DND-41 (cell line): ENCODE results near the gene DCUN1D2.
"Not testable (repeated sequence)": the region's sequence is repeated elsewhere in the genome, so short reads cannot be mapped to it uniquely, and the experiment has no call there.

Experiments used
- EZH2 ChIP-seq: IDR thresholded peaks from 3 replicates; pipeline ENCODE4 v1.6.1; 2012; ENCODE audit warnings: borderline replicate concordance, low read depth, mild to moderate bottlenecking, moderate library complexity, low read length, inconsistent platforms; ENCODE audit not compliant: severe bottlenecking
- TF ChIP-seq, protein P1 (sequence below): IDR thresholded peaks from 2 replicates; pipeline ENCODE4 v1.5.1; 2012; ENCODE audit warnings: borderline replicate concordance, low read length, moderate library complexity, mild to moderate bottlenecking; ENCODE audit not compliant: poor library complexity, severe bottlenecking; ENCODE audit errors: extremely low read depth

- TF ChIP-seq EZH2 = not testable (repeated sequence)
- TF ChIP-seq, protein P1, sequence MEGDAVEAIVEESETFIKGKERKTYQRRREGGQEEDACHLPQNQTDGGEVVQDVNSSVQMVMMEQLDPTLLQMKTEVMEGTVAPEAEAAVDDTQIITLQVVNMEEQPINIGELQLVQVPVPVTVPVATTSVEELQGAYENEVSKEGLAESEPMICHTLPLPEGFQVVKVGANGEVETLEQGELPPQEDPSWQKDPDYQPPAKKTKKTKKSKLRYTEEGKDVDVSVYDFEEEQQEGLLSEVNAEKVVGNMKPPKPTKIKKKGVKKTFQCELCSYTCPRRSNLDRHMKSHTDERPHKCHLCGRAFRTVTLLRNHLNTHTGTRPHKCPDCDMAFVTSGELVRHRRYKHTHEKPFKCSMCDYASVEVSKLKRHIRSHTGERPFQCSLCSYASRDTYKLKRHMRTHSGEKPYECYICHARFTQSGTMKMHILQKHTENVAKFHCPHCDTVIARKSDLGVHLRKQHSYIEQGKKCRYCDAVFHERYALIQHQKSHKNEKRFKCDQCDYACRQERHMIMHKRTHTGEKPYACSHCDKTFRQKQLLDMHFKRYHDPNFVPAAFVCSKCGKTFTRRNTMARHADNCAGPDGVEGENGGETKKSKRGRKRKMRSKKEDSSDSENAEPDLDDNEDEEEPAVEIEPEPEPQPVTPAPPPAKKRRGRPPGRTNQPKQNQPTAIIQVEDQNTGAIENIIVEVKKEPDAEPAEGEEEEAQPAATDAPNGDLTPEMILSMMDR = not testable (repeated sequence)
Observed at GRCh38 chr13:113435907-113436306, 54.6 kb downstream of the DCUN1D2 start.
